Left ventricle myocardium inferior (tissue), 1 donor: ENCODE measurements around the gene MYO19. TPM values are rescaled to one million over a fixed set of nuclear protein-coding genes. Genes with fewer than 3 reads are reported as not detected.

Experiments
- DNase-seq: peaks from one replicate; pipeline ENCODE4 v3.0.0-alpha.2; 2020
- H3K27ac ChIP-seq: fragments of 200-600 bp; replicated peaks from 2 replicates; pipeline ENCODE4 v1.8.0; 2021
- H3K27me3 ChIP-seq: fragments of 200-600 bp; 2 replicates; pipeline ENCODE4 v1.8.0; 2021; ENCODE audit warnings: low read depth
- H3K36me3 ChIP-seq: fragments of 200-600 bp; 2 replicates; pipeline ENCODE4 v1.8.0; 2021
- H3K4me1 ChIP-seq: fragments of 200-600 bp; 2 replicates; pipeline ENCODE4 v1.8.0; 2021
- H3K4me3 ChIP-seq: fragments of 200-600 bp; 2 replicates; pipeline ENCODE4 v1.8.0; 2021; ENCODE audit warnings: mild to moderate bottlenecking, moderate library complexity
- H3K9me3 ChIP-seq: fragments of 200-600 bp; replicated peaks from 2 replicates; pipeline ENCODE4 v1.8.0; 2021
- intact Hi-C: fragments of 100-400 bp; cut with micrococcal nuclease; formaldehyde crosslinking; loops from one replicate; pipeline ENCODE4 v1.11.0; 2022
- total RNA-seq: library from RNA; stranded (reverse); fragmentation: NEBNext Ultra II Directional; extraction: Animal tissue kit (Norgen Biotek cat#: 25700); gene quantifications from one replicate; pipeline ENCODE4 v1.2.1, GENCODE V29; 2021
- TF ChIP-seq, protein P1 (sequence below): fragments of 200-600 bp; IDR thresholded peaks from 2 replicates; pipeline ENCODE4 v1.8.0; 2021; ENCODE audit warnings: antibody characterized with exemption, mild to moderate bottlenecking, borderline replicate concordance
- donor health status: DM: no; HTN: yes; CAD: no; lungs with severe emphysema.

MYO19 gene
- total RNA-seq, 1 donor from 2014 or later: 11.8 TPM

DNA sequence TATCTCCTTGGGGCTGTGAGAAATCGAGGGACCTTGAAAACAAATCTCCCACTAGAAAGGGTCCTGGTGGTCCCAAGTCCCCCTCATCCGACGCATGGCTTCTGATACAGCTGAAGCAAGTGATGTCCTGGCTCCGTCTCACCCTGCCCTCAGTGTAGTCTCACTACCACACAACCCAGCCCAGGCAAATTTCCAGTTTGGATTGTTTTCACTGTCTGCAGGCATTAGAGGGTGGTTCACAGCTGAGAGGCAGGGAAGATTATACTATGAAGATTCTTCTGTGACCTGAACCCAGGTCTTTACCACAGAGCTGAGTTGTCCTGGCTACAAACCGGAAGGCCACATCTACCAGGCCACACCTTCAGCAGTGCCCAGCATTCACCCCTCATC lies 30.5 kb downstream of the MYO19 start:
- DNase-seq: no peak
- peaks cover 24% of the 10 kb centered on the region for H3K4me1 ChIP-seq
- no peak overlapping the region for H3K4me3 ChIP-seq
- TF ChIP-seq, protein P1, sequence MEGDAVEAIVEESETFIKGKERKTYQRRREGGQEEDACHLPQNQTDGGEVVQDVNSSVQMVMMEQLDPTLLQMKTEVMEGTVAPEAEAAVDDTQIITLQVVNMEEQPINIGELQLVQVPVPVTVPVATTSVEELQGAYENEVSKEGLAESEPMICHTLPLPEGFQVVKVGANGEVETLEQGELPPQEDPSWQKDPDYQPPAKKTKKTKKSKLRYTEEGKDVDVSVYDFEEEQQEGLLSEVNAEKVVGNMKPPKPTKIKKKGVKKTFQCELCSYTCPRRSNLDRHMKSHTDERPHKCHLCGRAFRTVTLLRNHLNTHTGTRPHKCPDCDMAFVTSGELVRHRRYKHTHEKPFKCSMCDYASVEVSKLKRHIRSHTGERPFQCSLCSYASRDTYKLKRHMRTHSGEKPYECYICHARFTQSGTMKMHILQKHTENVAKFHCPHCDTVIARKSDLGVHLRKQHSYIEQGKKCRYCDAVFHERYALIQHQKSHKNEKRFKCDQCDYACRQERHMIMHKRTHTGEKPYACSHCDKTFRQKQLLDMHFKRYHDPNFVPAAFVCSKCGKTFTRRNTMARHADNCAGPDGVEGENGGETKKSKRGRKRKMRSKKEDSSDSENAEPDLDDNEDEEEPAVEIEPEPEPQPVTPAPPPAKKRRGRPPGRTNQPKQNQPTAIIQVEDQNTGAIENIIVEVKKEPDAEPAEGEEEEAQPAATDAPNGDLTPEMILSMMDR: no peak
- no peaks in the 10 kb centered on the region for H3K9me3 ChIP-seq
- H3K36me3 ChIP-seq: peaks cover 77% of the 10 kb centered on the region
- H3K27me3 ChIP-seq: no peaks in the 10 kb centered on the region
- H3K27ac ChIP-seq: no peak overlapping the region
- intact Hi-C loops: no loop called here

DNA sequence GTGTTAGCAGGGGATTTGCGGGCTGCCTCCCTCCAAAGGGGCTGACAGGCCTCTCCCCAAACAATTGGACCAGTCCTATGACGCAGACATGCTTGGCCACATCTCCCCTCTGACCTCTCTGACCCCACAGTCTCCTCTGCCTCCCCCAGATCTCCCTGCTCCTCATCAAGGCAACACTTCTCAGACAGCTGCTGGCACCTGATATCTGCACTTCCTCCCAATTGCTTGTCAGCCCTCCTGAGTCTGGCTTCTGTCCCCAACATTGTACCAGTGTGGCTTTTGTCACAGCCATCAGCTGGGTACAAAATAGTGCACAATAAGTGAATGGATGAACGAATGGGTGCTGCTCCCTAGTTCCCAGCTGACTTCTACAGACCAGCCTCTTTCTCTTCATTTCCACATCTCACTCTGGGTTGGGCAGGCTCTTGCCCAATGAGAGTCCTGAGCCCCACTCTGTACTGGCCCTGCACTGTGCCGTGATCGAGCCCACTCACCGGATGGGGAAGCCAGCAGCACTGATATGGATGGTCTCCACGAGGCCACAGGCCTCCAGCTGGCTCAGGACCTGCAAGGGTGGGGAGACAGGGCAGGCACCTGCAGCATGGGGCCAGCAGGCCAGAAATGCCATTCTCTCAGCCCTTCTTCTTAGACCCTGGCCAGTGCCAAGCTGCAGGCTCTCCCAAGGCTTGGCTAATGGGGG lies 31.1 kb downstream of the MYO19 start:
- intact Hi-C loops: no loop called here
- no peak for DNase-seq
- peaks cover 79% of the 10 kb centered on the region for H3K36me3 ChIP-seq

DNA sequence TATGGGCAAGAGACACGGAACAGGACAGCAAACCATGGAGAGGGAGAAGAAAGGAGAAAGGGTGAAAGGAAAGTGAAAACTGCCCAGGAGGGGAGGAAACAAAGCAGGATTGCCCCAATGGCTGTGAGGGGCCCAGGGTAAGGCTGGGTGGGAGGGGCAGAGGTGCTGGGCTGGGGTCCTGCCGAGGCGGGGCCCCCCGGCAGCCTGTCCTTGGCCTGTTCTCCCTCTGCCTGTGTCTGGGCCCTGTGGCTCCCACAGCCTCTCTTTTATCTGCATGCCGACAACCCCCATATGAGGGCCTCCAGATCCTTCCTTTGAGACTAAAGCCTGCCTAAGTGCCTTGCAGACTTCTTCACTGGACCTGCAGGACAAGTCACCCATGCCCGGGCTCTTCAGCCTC lies 32.7 kb downstream of the MYO19 start:
- Histone ChIP-seq H3K4me1 (peaks cover 36% of the 10 kb centered on the region), H3K9me3 (no peaks in the 10 kb centered on the region), H3K4me3 (no peak overlapping the region), H3K27me3 (no peaks in the 10 kb centered on the region), H3K27ac (no peak overlapping the region), H3K36me3 (peaks cover 77% of the 10 kb centered on the region)
- intact Hi-C loops: no loop called here
- DNase-seq: no peak
- TF ChIP-seq, protein P1: no peak

More for the DNA sequence above, 31.1 kb downstream of the MYO19 start:
- no peak overlapping the region for H3K4me3 ChIP-seq
- no peaks in the 10 kb centered on the region for H3K27me3 ChIP-seq
- H3K4me1 ChIP-seq: peaks cover 29% of the 10 kb centered on the region
- TF ChIP-seq, protein P1: no peak
- H3K9me3 ChIP-seq: no peaks in the 10 kb centered on the region
- no peak overlapping the region for H3K27ac ChIP-seq

DNA sequence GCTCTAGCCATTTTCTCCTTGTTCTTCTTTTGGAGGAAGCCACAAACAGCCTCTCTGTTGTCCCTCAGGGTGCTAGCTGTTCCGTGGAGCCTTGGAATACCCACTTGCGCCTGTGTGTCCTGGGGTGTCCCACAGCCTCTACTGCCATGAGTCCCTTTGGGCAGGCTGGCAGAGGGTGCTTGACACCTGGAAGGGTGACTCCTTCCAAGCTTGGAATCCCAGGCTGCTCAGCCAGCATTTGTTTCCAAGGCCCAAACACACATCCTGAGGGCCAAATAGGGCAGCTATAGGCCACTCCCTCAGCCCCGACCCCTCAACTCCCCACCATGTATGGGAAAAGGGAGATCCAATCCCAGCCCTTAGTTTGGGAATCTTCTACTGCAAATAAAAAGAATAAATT lies 33.3 kb downstream of the MYO19 start:
- Histone ChIP-seq H3K27me3 (no peaks in the 10 kb centered on the region), H3K9me3 (no peaks in the 10 kb centered on the region), H3K4me1 (peaks cover 36% of the 10 kb centered on the region), H3K27ac (no peak overlapping the region), H3K36me3 (peaks cover 77% of the 10 kb centered on the region), H3K4me3 (no peak overlapping the region)
- TF ChIP-seq, protein P1: no peak
- intact Hi-C loops: no loop called here
- DNase-seq: no peak

DNA sequence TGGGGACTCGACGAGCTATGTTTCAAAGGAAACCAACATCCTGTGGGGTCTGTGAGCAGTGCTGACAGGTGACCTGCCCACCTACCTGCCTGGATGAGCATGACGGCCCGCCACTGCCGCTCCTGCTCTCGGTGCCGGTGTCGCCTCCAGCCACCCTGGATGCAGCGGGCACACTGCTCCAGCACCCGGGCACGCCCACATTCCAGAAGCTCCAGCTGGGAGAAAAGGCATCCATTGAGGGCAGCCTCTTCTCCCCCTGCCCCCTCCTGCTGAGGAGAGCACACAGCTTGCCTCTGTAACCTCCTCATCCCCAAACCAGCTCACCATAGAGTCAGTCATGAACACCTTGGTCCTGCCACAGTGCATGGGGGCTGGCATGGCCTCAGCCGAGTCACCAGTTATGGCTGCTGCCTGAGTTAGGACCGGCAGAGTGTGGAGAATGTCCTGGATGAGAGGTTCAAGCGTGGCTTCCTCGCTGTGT lies 33.9 kb downstream of the MYO19 start:
- Histone ChIP-seq H3K27ac (no peak overlapping the region), H3K4me3 (no peak overlapping the region), H3K9me3 (no peaks in the 10 kb centered on the region), H3K27me3 (no peaks in the 10 kb centered on the region), H3K4me1 (peaks cover 36% of the 10 kb centered on the region), H3K36me3 (peaks cover 78% of the 10 kb centered on the region)
- TF ChIP-seq, protein P1: no peak
- DNase-seq: no peak
- intact Hi-C loops: no loop called here
